Measurements from ENCODE around the gene MAD1L1. TPM values are rescaled to one million over a fixed set of nuclear protein-coding genes. Genes with fewer than 3 reads are reported as not detected.

Gene MAD1L1
- total RNA-seq, 1 donor from 2014 or later, result 55.0 TPM

Other genes with a start within 250 kb of the MAD1L1 start
- gene MRM2, start 9.3 kb upstream of the MAD1L1 start, total RNA-seq, result 40.0 and 40.5 TPM in 2 replicates
- 68.3 and 69.3 TPM in 2 replicates for gene NUDT1, start 9.3 kb upstream of the MAD1L1 start, total RNA-seq
- gene SNX8, start 81.5 kb upstream of the MAD1L1 start, total RNA-seq, result 31.8 and 38.7 TPM in 2 replicates
- 242 and 245 TPM in 2 replicates for gene EIF3B, start 121.9 kb upstream of the MAD1L1 start, total RNA-seq
- gene CHST12, start 170.7 kb upstream of the MAD1L1 start, total RNA-seq, result 9.8 and 11.8 TPM in 2 replicates
- gene GRIFIN, start 243.5 kb upstream of the MAD1L1 start, total RNA-seq, result not detected in 2 replicates

All from activated T-helper 2 cell treated with anti-CD3 and anti-CD28 coated beads, Interferon-gamma antibody, Interleukin-2, Interleukin-4, amounts not matched to agents 10 μg/mL and 5 μg/mL and 100 μg/mL, durations not matched to agents 14 hours and 24 hours and 36 hours (primary cell).